GM18951 (cell line): ENCODE data around the gene PNMA6E.

Experiments used
- POLR2A ChIP-seq: IDR thresholded peaks from 4 replicates; pipeline ENCODE4 v1.6.1; 2011; ENCODE audit warnings: mild to moderate bottlenecking; ENCODE audit not compliant: insufficient read length, insufficient read depth; ENCODE audit errors: extremely low read depth
- in situ Hi-C: fragments of 300-500 bp; cut with MboI; formaldehyde crosslinking; loops from one replicate; pipeline ENCODE4 v1.12.0; 2022; ENCODE audit warnings: low sequenced_read_pairs, mixed read lengths, inconsistent platforms; ENCODE audit not compliant: unreplicated experiment

Gene PNMA6E

GRCh38 chrX:153421856-153422255, 20.7 kb upstream of the PNMA6E start:
- in situ Hi-C loops = no loop called here
- no peak for TF ChIP-seq POLR2A

- no peak for TF ChIP-seq POLR2A
- in situ Hi-C loops = no loop called here
Measured at GRCh38 chrX:153420851-153421599, 19.9 kb upstream of the PNMA6E start.

GRCh38 chrX:153417637-153418036, 16.5 kb upstream of the PNMA6E start:
- no peak for TF ChIP-seq POLR2A
- in situ Hi-C loops = no loop called here

GRCh38 chrX:153416781-153417450, 15.8 kb upstream of the PNMA6E start:
- no peak for TF ChIP-seq POLR2A
- in situ Hi-C loops = no loop called here

GRCh38 chrX:153414856-153415510, 13.8 kb upstream of the PNMA6E start:
- in situ Hi-C loops = no loop called here
- no peak for TF ChIP-seq POLR2A

GRCh38 chrX:153413731-153414130, 12.6 kb upstream of the PNMA6E start:
- TF ChIP-seq POLR2A = no peak
- in situ Hi-C loops = no loop called here

- TF ChIP-seq POLR2A = no peak
- in situ Hi-C loops = no loop called here
Measured at GRCh38 chrX:153412746-153413720, 11.9 kb upstream of the PNMA6E start.

- no peak for TF ChIP-seq POLR2A
- in situ Hi-C loops = no loop called here
Measured at GRCh38 chrX:153411988-153412574, 10.9 kb upstream of the PNMA6E start.

- no peak for TF ChIP-seq POLR2A
- in situ Hi-C loops = no loop called here
Measured at GRCh38 chrX:153411255-153411987, 10.3 kb upstream of the PNMA6E start, which contains the start of gene ZFP92. Gene ZFP92 (plus strand): TSS chrX:153411472. CDS start chrX:153418323, 6,851 bp downstream.

GRCh38 chrX:153410888-153411254, 9.7 kb upstream of the PNMA6E start:
- no peak for TF ChIP-seq POLR2A

GRCh38 chrX:153410373-153410772, 9.2 kb upstream of the PNMA6E start:
- in situ Hi-C loops = no loop called here
- no peak for TF ChIP-seq POLR2A

More at GRCh38 chrX:153410888-153411254, 9.7 kb upstream of the PNMA6E start:
- in situ Hi-C loops = no loop called here
